A673 (cell line): ENCODE data around the gene PPP1R16B. TPM values are rescaled to one million over a fixed set of nuclear protein-coding genes. Genes with fewer than 3 reads are reported as not detected.

Experiments used
- BruUV-seq: library from RNA; stranded (reverse); fragments of 400-500 nt; replicated peaks from 2 replicates; lab custom pipeline; 2021; lab: Mats Ljungman, UMichigan
- CTCF ChIA-PET: fragments of 300-600 bp; sonication (Branson Sonifier 250); formaldehyde crosslinking; loops from one replicate; lab custom pipeline; 2022; ENCODE audit warnings: antibody characterized with exemption; lab: Charles Lee
- POLR2A ChIA-PET: fragments of 300-600 bp; sonication (Branson Sonifier 250); formaldehyde crosslinking; loops from one replicate; lab custom pipeline; 2022; ENCODE audit warnings: antibody characterized with exemption; ENCODE audit not compliant: low non-redundant PET; lab: Charles Lee
- DNase-seq: peaks from one replicate; pipeline ENCODE4 v3.0.0-alpha.2; 2015; ENCODE audit warnings: low spot score
- H3K27ac ChIP-seq: fragments of 200-600 bp; sonication (generic); 2 replicates; pipeline ENCODE4 v1.5.1; 2016; ENCODE audit warnings: mixed run types, low read depth, mild to moderate bottlenecking, mixed read lengths, antibody characterized with exemption, low read length; ENCODE audit not compliant: poor library complexity, severe bottlenecking
- H3K27me3 ChIP-seq: fragments of 200-600 bp; sonication (generic); replicated peaks from 2 replicates; pipeline ENCODE4 v1.6.1; 2017; ENCODE audit warnings: mixed run types, low read depth, mild to moderate bottlenecking, mixed read lengths, antibody characterized with exemption, low read length; ENCODE audit not compliant: insufficient read depth, poor library complexity
- H3K36me3 ChIP-seq: fragments of 200-600 bp; sonication (generic); 2 replicates; pipeline ENCODE4 v1.6.1; 2016; ENCODE audit warnings: mixed run types, mild to moderate bottlenecking, mixed read lengths, antibody characterized with exemption, low read length; ENCODE audit not compliant: insufficient read depth, poor library complexity, severe bottlenecking
- H3K4me1 ChIP-seq: fragments of 200-600 bp; sonication (generic); 2 replicates; pipeline ENCODE4 v1.6.1; 2017; ENCODE audit warnings: mixed run types, mild to moderate bottlenecking, mixed read lengths, antibody characterized with exemption, low read length; ENCODE audit not compliant: insufficient read depth, poor library complexity, severe bottlenecking
- H3K4me3 ChIP-seq: fragments of 200-600 bp; sonication (generic); 2 replicates; pipeline ENCODE4 v1.5.1; 2016; ENCODE audit warnings: low read depth, mixed run types, mild to moderate bottlenecking, mixed read lengths, low read length; ENCODE audit not compliant: poor library complexity, severe bottlenecking
- H3K9me3 ChIP-seq: fragments of 200-600 bp; sonication (generic); 2 replicates; pipeline ENCODE4 v1.6.1; 2016; ENCODE audit warnings: mixed run types, low read depth, mild to moderate bottlenecking, mixed read lengths, antibody characterized with exemption, low read length; ENCODE audit not compliant: poor library complexity, severe bottlenecking
- CTCF ChIP-seq: fragments of 300-800, 200-600 bp; sonication (generic); conservative IDR thresholded peaks from 2 replicates; pipeline ENCODE4 v1.5.1; 2017; ENCODE audit warnings: low read depth, mild to moderate bottlenecking, antibody characterized with exemption, low read length, moderate library complexity, mixed read lengths
- EZH2 ChIP-seq: fragments of 200-600 bp; sonication (generic); IDR thresholded peaks from 2 replicates; pipeline ENCODE4 v1.6.1; 2017; ENCODE audit warnings: borderline replicate concordance, low read depth, mild to moderate bottlenecking, mixed read lengths, antibody characterized with exemption, low read length; ENCODE audit not compliant: poor library complexity, severe bottlenecking
- intact Hi-C: fragments of 100-400 bp; cut with micrococcal nuclease; formaldehyde crosslinking; loops from one replicate; pipeline ENCODE4 v1.10.0; 2022; ENCODE audit not compliant: unreplicated experiment
- total RNA-seq: library from RNA; stranded (reverse); gene quantifications from 2 replicates; pipeline ENCODE4 v1.2.3, GENCODE V29; 2021

Gene PPP1R16B
- total RNA-seq, 1 experiment from 2014 or later = 0.17 TPM

- no peak overlapping the region for H3K27ac ChIP-seq
- TF ChIP-seq EZH2 (no peak), CTCF (no peak)
- H3K4me3 ChIP-seq = no peak overlapping the region
- no peaks in the 10 kb centered on the region for H3K36me3 ChIP-seq
- DNase-seq = no peak
- POLR2A ChIA-PET = no interaction called here
- CTCF ChIA-PET = no interaction called here
- intact Hi-C loops = no loop called here
- peaks cover 5% of the 10 kb centered on the region for H3K4me1 ChIP-seq
- no TSS peak for BruUV-seq
- no peaks in the 10 kb centered on the region for H3K9me3 ChIP-seq
- peaks cover 4% of the 10 kb centered on the region for H3K27me3 ChIP-seq
These were observed 23.9 kb downstream of the PPP1R16B start for GRCh38 chr20:38829296-38829875.

GRCh38 chr20:38830356-38830755, 24.9 kb downstream of the PPP1R16B start:
- H3K27me3 ChIP-seq = no peaks in the 10 kb centered on the region
- H3K4me3 ChIP-seq = no peak overlapping the region
- H3K36me3 ChIP-seq = no peaks in the 10 kb centered on the region
- ChIA-PET CTCF (no interaction called here), POLR2A (no interaction called here)
- H3K27ac ChIP-seq = no peak overlapping the region
- intact Hi-C loops = no loop called here
- no TSS peak for BruUV-seq
- peaks cover 5% of the 10 kb centered on the region for H3K4me1 ChIP-seq
- no peaks in the 10 kb centered on the region for H3K9me3 ChIP-seq
- TF ChIP-seq EZH2 = no peak
- TF ChIP-seq CTCF = no peak
- no peak for DNase-seq

GRCh38 chr20:38831049-38831691, 25.7 kb downstream of the PPP1R16B start:
- no peak overlapping the region for H3K4me3 ChIP-seq
- TF ChIP-seq EZH2 (no peak), CTCF (no peak)
- no peak overlapping the region for H3K27ac ChIP-seq
- H3K4me1 ChIP-seq = no peaks in the 10 kb centered on the region
- no TSS peak for BruUV-seq
- no peaks in the 10 kb centered on the region for H3K36me3 ChIP-seq
- H3K27me3 ChIP-seq = no peaks in the 10 kb centered on the region
- intact Hi-C loops = no loop called here
- DNase-seq = no peak
- ChIA-PET CTCF (no interaction called here), POLR2A (no interaction called here)
- no peaks in the 10 kb centered on the region for H3K9me3 ChIP-seq
